WTC11 (cell line): Measurements from ENCODE around the gene SLITRK5.

Source experiments
- ATF1 ChIP-seq: sonication (generic); formaldehyde crosslinking; IDR thresholded peaks from 2 replicates; pipeline ENCODE4 v1.8.1; 2023; ENCODE audit warnings: mild to moderate bottlenecking, moderate library complexity, missing genetic modification reagents
- ATF3 ChIP-seq: sonication (generic); formaldehyde crosslinking; conservative IDR thresholded peaks from 2 replicates; pipeline ENCODE4 v1.8.1; 2022; ENCODE audit warnings: mild to moderate bottlenecking, missing genetic modification reagents
- CBFB ChIP-seq: sonication (generic); formaldehyde crosslinking; IDR thresholded peaks from 2 replicates; pipeline ENCODE4 v1.8.1; 2022; ENCODE audit warnings: mild to moderate bottlenecking, low read depth, missing genetic modification reagents
- CTCF ChIP-seq: fragments of 200-600 bp; IDR thresholded peaks from 2 replicates; pipeline ENCODE4 v1.8.0; 2022; ENCODE audit warnings: antibody characterized with exemption
- IRF2 ChIP-seq: sonication (generic); formaldehyde crosslinking; IDR thresholded peaks from 2 replicates; pipeline ENCODE4 v1.8.0; 2022; ENCODE audit warnings: low read depth, missing genetic modification reagents, borderline replicate concordance
- JUN ChIP-seq: sonication (generic); formaldehyde crosslinking; IDR thresholded peaks from 2 replicates; pipeline ENCODE4 v1.8.0; 2023; ENCODE audit warnings: mild to moderate bottlenecking, missing genetic modification reagents
- MXD4 ChIP-seq: fragments of 250-450 bp; sonication (Bioruptor Pico); IDR thresholded peaks from 2 replicates; pipeline ENCODE4 v1.8.0; 2021; ENCODE audit warnings: mild to moderate bottlenecking, moderate library complexity, borderline replicate concordance
- NR1H2 ChIP-seq: sonication (generic); formaldehyde crosslinking; IDR thresholded peaks from 2 replicates; pipeline ENCODE4 v1.9.0; 2021; ENCODE audit warnings: mild to moderate bottlenecking, moderate library complexity, missing genetic modification reagents
- TCF7 ChIP-seq: sonication (generic); formaldehyde crosslinking; IDR thresholded peaks from 2 replicates; pipeline ENCODE4 v1.8.0; 2022; ENCODE audit warnings: mild to moderate bottlenecking, low read depth, missing genetic modification reagents, moderate library complexity
- TEAD4 ChIP-seq: sonication (generic); formaldehyde crosslinking; IDR thresholded peaks from 2 replicates; pipeline ENCODE4 v1.8.0; 2022; ENCODE audit warnings: mild to moderate bottlenecking, missing genetic modification reagents
- USF1 ChIP-seq: sonication (generic); formaldehyde crosslinking; IDR thresholded peaks from 2 replicates; pipeline ENCODE4 v1.8.0; 2022; ENCODE audit warnings: mild to moderate bottlenecking, missing genetic modification reagents
- USF2 ChIP-seq: sonication (generic); formaldehyde crosslinking; IDR thresholded peaks from 2 replicates; pipeline ENCODE4 v1.8.1; 2023; ENCODE audit warnings: mild to moderate bottlenecking, missing genetic modification reagents, moderate library complexity
- ZBTB21 ChIP-seq: sonication (generic); formaldehyde crosslinking; IDR thresholded peaks from 2 replicates; pipeline ENCODE4 v1.8.1; 2023; ENCODE audit warnings: mild to moderate bottlenecking, missing genetic modification reagents, borderline replicate concordance
- ZNF263 ChIP-seq: sonication (generic); formaldehyde crosslinking; IDR thresholded peaks from 2 replicates; pipeline ENCODE4 v1.8.1; 2022; ENCODE audit warnings: low read depth, mild to moderate bottlenecking, moderate library complexity, missing genetic modification reagents

- TF ChIP-seq ATF3 (CRISPR knock-in tag) (no peak), CTCF (no peak), CBFB (CRISPR knock-in tag) (no peak), JUN (CRISPR knock-in tag) (no peak), USF2 (CRISPR knock-in tag) (no peak), MXD4 (no peak), ZNF263 (CRISPR knock-in tag) (no peak), USF1 (CRISPR knock-in tag) (no peak), NR1H2 (CRISPR knock-in tag) (no peak), TEAD4 (no peak), ZBTB21 (CRISPR knock-in tag) (no peak), TCF7 (CRISPR knock-in tag) (no peak), ATF1 (CRISPR knock-in tag) (no peak), IRF2 (CRISPR knock-in tag) (no peak)
Measured at GRCh38 chr13:87712012-87712411, 40.8 kb downstream of the SLITRK5 start.
